ENCODE measurements around the gene MPI. TPM values are rescaled to one million over a fixed set of nuclear protein-coding genes. Genes with fewer than 3 reads are reported as not detected.
"Not testable (repeated sequence)": the region's sequence is repeated elsewhere in the genome, so short reads cannot be mapped to it uniquely, and the experiment has no call there.

MPI gene
- total RNA-seq, 1 donor from 2014 or later, result 28.2 TPM

DNA sequence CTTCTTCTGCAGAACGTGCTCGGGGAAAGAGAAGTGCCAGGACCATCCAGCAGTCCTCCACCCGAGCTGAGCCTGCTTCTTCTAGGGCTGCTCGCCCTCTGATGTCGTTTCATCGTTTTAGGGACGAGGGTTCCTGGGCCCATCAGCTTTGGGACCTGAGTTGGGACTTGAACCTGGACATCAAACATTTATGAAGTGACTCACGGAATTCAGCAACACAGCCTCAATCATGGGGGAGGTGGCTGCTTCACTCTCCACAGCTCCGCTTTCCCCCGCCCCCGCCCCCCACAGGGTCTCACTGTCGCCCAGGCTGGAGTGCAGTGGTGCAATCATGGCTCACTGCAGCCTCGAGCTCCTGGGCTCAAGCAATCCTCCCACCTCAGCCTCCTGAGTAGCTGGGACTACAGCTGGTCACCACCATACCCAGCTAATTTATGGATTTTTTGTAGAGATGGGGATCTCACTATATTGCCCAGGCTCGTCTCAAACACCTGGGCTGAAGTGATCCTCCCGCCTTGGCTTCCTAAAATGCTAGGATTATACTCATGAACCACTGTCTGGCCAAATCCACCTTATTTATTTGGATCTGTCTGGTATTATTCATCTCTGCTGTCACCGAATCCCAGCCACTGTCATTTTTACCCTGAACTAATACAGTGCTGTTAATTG lies 16.0 kb upstream of the MPI start:
- Mint-ChIP-seq H3K4me1 (ENCODE audit: low read depth) (peaks cover 40% of the 10 kb centered on the region), H3K27ac (ENCODE audit: unreplicated experiment) (peak overlapping the region; percentile 84), H3K27me3 (ENCODE audit: low read depth) (no peaks in the 10 kb centered on the region), H3K36me3 (ENCODE audit: low read depth) (no peaks in the 10 kb centered on the region), H3K4me3 (ENCODE audit: unreplicated experiment) (peak overlapping the region; percentile 90), H3K9me3 (ENCODE audit: low read depth) (no peaks in the 10 kb centered on the region)
- TF ChIP-seq, protein P1, sequence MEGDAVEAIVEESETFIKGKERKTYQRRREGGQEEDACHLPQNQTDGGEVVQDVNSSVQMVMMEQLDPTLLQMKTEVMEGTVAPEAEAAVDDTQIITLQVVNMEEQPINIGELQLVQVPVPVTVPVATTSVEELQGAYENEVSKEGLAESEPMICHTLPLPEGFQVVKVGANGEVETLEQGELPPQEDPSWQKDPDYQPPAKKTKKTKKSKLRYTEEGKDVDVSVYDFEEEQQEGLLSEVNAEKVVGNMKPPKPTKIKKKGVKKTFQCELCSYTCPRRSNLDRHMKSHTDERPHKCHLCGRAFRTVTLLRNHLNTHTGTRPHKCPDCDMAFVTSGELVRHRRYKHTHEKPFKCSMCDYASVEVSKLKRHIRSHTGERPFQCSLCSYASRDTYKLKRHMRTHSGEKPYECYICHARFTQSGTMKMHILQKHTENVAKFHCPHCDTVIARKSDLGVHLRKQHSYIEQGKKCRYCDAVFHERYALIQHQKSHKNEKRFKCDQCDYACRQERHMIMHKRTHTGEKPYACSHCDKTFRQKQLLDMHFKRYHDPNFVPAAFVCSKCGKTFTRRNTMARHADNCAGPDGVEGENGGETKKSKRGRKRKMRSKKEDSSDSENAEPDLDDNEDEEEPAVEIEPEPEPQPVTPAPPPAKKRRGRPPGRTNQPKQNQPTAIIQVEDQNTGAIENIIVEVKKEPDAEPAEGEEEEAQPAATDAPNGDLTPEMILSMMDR (IDR thresholded peaks at IDR 0.05), result no peak
- no peak for DNase-seq (ENCODE audit: low spot score)

DNA sequence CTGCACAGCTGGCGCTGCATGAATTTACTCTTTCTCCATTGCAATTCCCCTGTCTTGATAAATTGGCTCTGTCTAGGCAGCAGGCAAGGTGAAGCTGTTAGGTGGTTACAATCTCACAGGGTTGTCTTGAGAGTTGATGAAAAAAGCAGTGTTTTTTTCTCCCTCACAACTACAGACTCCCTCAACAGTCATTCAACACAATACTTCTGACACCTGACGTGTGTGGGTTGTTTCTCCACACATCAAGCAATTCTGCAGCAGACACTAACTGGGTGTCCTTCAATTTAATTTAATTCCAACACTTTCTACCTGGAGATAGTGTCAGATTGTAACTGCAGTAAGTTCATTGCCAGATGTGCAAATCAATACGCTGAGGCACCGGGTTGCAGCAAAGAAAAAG lies 11.6 kb upstream of the MPI start:
- Mint-ChIP-seq H3K9me3 (ENCODE audit: low read depth) (no peaks in the 10 kb centered on the region), H3K27me3 (ENCODE audit: low read depth) (no peaks in the 10 kb centered on the region), H3K27ac (ENCODE audit: unreplicated experiment) (no peak overlapping the region), H3K4me1 (ENCODE audit: low read depth) (peaks cover 4% of the 10 kb centered on the region), H3K4me3 (ENCODE audit: unreplicated experiment) (no peak overlapping the region), H3K36me3 (ENCODE audit: low read depth) (no peaks in the 10 kb centered on the region)
- TF ChIP-seq, protein P1 (IDR thresholded peaks at IDR 0.05), result no peak
- no peak for DNase-seq (ENCODE audit: low spot score)

DNA sequence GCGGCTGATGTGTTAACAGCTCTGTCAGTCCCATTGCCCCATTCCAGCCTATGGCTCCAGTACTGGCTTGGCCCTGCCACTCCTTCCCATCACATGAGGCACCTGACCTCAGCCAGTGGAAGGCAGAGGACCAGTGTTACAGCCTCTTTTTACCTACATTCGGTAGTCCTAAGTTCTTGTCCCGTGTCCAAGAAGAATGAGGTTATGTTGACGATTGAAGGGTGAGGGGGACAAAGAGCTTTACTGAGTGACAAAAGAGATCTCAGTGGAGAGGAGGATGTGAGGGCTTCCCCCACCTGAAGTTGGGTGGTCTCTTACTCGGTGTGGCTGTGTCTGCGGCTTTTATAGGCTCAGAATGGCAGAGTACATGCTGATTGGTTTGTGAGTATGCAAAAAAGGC lies 7.3 kb upstream of the MPI start:
- Mint-ChIP-seq H3K4me1 (ENCODE audit: low read depth) (peaks cover 5% of the 10 kb centered on the region), H3K4me3 (ENCODE audit: unreplicated experiment) (no peak overlapping the region), H3K9me3 (ENCODE audit: low read depth) (no peaks in the 10 kb centered on the region), H3K27ac (ENCODE audit: unreplicated experiment) (no peak overlapping the region), H3K27me3 (ENCODE audit: low read depth) (no peaks in the 10 kb centered on the region), H3K36me3 (ENCODE audit: low read depth) (no peaks in the 10 kb centered on the region)
- no peak for DNase-seq (ENCODE audit: low spot score)
- TF ChIP-seq, protein P1 (IDR thresholded peaks at IDR 0.05), result no peak

DNA sequence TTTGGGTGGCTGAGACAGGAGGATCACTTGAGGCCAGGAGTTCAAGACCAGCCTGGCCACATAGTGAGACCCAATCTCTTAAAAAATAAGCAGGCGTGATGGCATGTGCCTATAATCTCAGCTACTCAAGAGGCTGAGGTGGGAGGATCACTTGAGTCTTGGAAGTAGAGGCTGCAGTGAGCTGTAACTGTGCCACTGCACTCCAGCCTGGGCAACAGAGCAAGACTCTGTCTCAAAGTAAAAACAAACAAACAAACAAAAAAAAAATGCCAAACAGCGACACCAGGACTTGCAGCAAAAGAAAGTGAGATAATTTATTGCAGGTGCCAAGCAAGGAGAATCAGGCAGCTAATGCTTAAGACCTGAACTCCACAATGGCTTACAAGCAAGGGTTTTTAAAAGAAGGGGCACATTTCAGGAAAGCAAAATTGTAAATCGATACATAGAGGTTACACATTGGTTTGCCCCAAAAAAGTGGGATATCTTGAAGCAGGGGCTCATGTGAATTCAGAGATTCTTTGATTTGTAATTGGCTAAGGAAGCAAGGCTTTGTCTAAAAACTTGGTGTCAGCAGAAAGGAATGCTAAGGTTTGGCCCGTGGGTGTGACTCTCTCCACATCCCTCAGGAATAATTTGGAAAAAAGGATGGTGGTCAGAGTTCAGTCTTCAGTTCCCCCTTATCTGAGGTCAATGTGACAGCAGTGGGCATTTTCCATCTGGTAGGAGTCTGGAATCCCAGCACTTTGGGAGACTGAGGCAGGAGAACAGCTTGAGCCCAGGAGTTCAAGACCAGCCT lies 5.2 kb upstream of the MPI start:
- Mint-ChIP-seq H3K4me3 (ENCODE audit: unreplicated experiment) (no peak overlapping the region), H3K36me3 (ENCODE audit: low read depth) (no peaks in the 10 kb centered on the region), H3K27ac (ENCODE audit: unreplicated experiment) (no peak overlapping the region), H3K27me3 (ENCODE audit: low read depth) (no peaks in the 10 kb centered on the region), H3K9me3 (ENCODE audit: low read depth) (no peaks in the 10 kb centered on the region), H3K4me1 (ENCODE audit: low read depth) (peaks cover 14% of the 10 kb centered on the region)
- TF ChIP-seq, protein P1 (IDR thresholded peaks at IDR 0.05), result no peak
- DNase-seq (ENCODE audit: low spot score), result no peak

DNA sequence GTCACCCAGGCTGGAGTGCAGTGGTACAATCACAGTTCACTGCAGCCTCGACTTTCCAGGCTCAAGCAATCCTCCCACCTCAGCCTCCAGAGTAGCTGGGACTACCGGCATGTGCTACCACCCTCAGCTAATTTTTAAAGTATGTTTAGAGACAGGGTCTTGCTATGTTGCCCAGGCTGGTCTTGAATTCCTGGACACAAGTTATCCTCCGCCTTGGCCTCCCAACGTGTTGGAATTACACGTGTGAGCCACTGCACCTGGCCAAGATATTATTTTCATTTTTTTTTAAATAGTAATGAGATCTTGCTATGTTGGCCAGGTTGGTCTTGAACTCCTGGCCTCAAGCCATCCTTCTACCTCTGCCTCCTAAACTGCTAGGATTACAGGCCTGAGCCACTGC lies 4.4 kb upstream of the MPI start:
- no peak overlapping the region for H3K4me3 Mint-ChIP-seq (ENCODE audit: unreplicated experiment)
- DNase-seq (ENCODE audit: low spot score), result no peak
- TF ChIP-seq, protein P1 (IDR thresholded peaks at IDR 0.05), result no peak
- no peaks in the 10 kb centered on the region for H3K36me3 Mint-ChIP-seq (ENCODE audit: low read depth)
- H3K27ac Mint-ChIP-seq (ENCODE audit: unreplicated experiment), result no peak overlapping the region
- peaks cover 18% of the 10 kb centered on the region for H3K4me1 Mint-ChIP-seq (ENCODE audit: low read depth)
- H3K27me3 Mint-ChIP-seq (ENCODE audit: low read depth), result no peaks in the 10 kb centered on the region
- H3K9me3 Mint-ChIP-seq (ENCODE audit: low read depth), result no peaks in the 10 kb centered on the region

DNA sequence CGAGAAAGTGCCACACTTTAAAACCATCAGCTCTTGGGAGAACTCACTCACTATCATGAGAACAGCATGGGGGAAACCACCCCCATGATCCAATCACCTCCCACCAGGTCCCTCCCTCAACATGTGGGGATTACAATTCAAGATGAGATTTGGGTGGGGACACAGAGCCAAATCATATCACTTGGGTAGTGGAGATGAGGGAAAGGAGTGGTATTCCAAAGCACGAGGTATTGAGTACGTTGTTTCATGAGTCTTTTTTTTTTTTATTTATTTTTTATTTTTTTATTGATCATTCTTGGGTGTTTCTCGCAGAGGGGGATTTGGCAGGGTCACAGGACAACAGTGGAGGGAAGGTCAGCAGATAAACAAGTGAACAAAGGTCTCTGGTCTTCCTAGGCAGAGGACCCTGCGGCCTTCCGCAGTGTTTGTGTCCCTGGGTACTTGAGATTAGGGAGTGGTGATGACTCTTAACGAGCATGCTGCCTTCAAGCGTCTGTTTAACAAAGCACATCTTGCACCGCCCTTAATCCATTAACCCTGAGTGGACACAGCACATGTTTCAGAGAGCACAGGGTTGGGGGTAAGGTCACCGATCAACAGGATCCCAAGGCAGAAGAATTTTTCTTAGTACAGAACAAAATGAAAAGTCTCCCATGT lies 2.2 kb upstream of the MPI start:
- H3K4me3 Mint-ChIP-seq (ENCODE audit: unreplicated experiment); H3K27ac Mint-ChIP-seq (ENCODE audit: unreplicated experiment); H3K9me3 Mint-ChIP-seq (ENCODE audit: low read depth); H3K27me3 Mint-ChIP-seq (ENCODE audit: low read depth); DNase-seq (ENCODE audit: low spot score); H3K36me3 Mint-ChIP-seq (ENCODE audit: low read depth): not testable (repeated sequence)
- peaks cover 24% of the 10 kb centered on the region for H3K4me1 Mint-ChIP-seq (ENCODE audit: low read depth)
